Neutrophil (primary cell): ENCODE data around the gene ALOX5AP.

ENCODE experiments used
- H3K27ac ChIP-seq: fragments of 200-600 bp; sonication (generic); 2 replicates; pipeline ENCODE4 v1.5.1; 2016; ENCODE audit warnings: mild to moderate bottlenecking, moderate library complexity
- H3K27me3 ChIP-seq: fragments of 200-600 bp; sonication (generic); 2 replicates; pipeline ENCODE4 v1.6.0; 2016; ENCODE audit warnings: mild to moderate bottlenecking
- H3K36me3 ChIP-seq: fragments of 200-600 bp; sonication (generic); 2 replicates; pipeline ENCODE4 v1.5.1; 2017
- H3K4me1 ChIP-seq, 2 experiments: fragments of 200-600 bp in 1 of 2; sonication (generic) in 1 of 2; 1 replicate in 1 of 2; 2 replicates in 1 of 2; pipeline versions ENCODE4 v1.5.1 to v1.6.1; 2013 to 2016; ENCODE audit warnings: low read depth in 1 of 2, low read length in 1 of 2, mild to moderate bottlenecking in 1 of 2, moderate library complexity in 1 of 2; ENCODE audit not compliant: control insufficient read depth in 1 of 2, insufficient read depth in 1 of 2
- H3K4me3 ChIP-seq, 2 experiments: fragments of 200-600 bp in 1 of 2; sonication (generic) in 1 of 2; 1 replicate in 1 of 2; 2 replicates in 1 of 2; pipeline ENCODE4 v1.5.1; 2013 to 2016; ENCODE audit warnings: low read depth in 1 of 2, low read length in 1 of 2, mild to moderate bottlenecking in 1 of 2, moderate library complexity in 1 of 2
- H3K9me3 ChIP-seq: fragments of 200-600 bp; sonication (generic); 2 replicates; pipeline ENCODE4 v1.5.1; 2016
- CTCF ChIP-seq: fragments of 200-600 bp; sonication (generic); IDR thresholded peaks from 2 replicates; pipeline ENCODE4 v1.5.1; 2016; ENCODE audit warnings: antibody characterized with exemption

The ALOX5AP gene

GRCh38 chr13:30711375-30711774, 24.0 kb upstream of the ALOX5AP start:
- H3K4me3 ChIP-seq = no peak overlapping the region
- no peaks in the 10 kb centered on the region for H3K9me3 ChIP-seq
- no peaks in the 10 kb centered on the region for H3K36me3 ChIP-seq
- peak overlapping the region; percentile 97 for H3K27ac ChIP-seq
- TF ChIP-seq CTCF = no peak
- H3K4me1 ChIP-seq = peaks cover 57 to 61% of the 10 kb centered on the region in 2 experiments
- H3K27me3 ChIP-seq = no peaks in the 10 kb centered on the region

- Histone ChIP-seq H3K4me1 (peaks cover 62 to 65% of the 10 kb centered on the region in 2 experiments), H3K4me3 (peak overlapping the region in 1 of 2 experiments; percentile 49), H3K36me3 (no peaks in the 10 kb centered on the region), H3K9me3 (no peaks in the 10 kb centered on the region), H3K27me3 (no peaks in the 10 kb centered on the region), H3K27ac (peak overlapping the region; percentile 97)
- TF ChIP-seq CTCF = no peak
Measured at GRCh38 chr13:30711837-30712236, 23.5 kb upstream of the ALOX5AP start.

- TF ChIP-seq CTCF = peak; percentile 34
- peak overlapping the region; percentile 36 to 49 for H3K4me3 ChIP-seq
- peak overlapping the region; percentile 97 for H3K27ac ChIP-seq
- H3K4me1 ChIP-seq = peaks cover 72 to 75% of the 10 kb centered on the region in 2 experiments
- no peaks in the 10 kb centered on the region for H3K36me3 ChIP-seq
- no peaks in the 10 kb centered on the region for H3K9me3 ChIP-seq
- no peaks in the 10 kb centered on the region for H3K27me3 ChIP-seq
Measured at GRCh38 chr13:30712536-30713532, 22.5 kb upstream of the ALOX5AP start.

GRCh38 chr13:30714629-30715371, 20.5 kb upstream of the ALOX5AP start:
- H3K27me3 ChIP-seq = no peaks in the 10 kb centered on the region
- no peaks in the 10 kb centered on the region for H3K36me3 ChIP-seq
- TF ChIP-seq CTCF = no peak
- H3K4me1 ChIP-seq = peaks cover 92 to 94% of the 10 kb centered on the region in 2 experiments
- H3K4me3 ChIP-seq = peak overlapping the region; percentile 2 to 49
- H3K9me3 ChIP-seq = no peaks in the 10 kb centered on the region
- peak overlapping the region; percentile 97 for H3K27ac ChIP-seq

GRCh38 chr13:30715372-30715756, 20.0 kb upstream of the ALOX5AP start:
- peak overlapping the region; percentile 2 to 49 for H3K4me3 ChIP-seq
- peak overlapping the region; percentile 97 for H3K27ac ChIP-seq
- no peaks in the 10 kb centered on the region for H3K9me3 ChIP-seq
- H3K36me3 ChIP-seq = no peaks in the 10 kb centered on the region
- TF ChIP-seq CTCF = no peak
- H3K27me3 ChIP-seq = no peaks in the 10 kb centered on the region
- H3K4me1 ChIP-seq = peaks cover 97% of the 10 kb centered on the region in 2 experiments
